Measurements from ENCODE around the gene ATXN7L1. TPM values are rescaled to one million over a fixed set of nuclear protein-coding genes. Genes with fewer than 3 reads are reported as not detected.

The ATXN7L1 gene
- total and polyA plus RNA-seq, 2 donors (not counting 1 experiment from before 2014, with no cell fraction given) = 7.1 to 40.6 TPM

GRCh38 chr7:105731042-105731441 lies 145.4 kb downstream of the ATXN7L1 start:
- no peak for TF ChIP-seq EZH2 (IDR thresholded peaks at IDR 0.05; ENCODE audit: borderline replicate concordance, insufficient read depth, low read depth, low read length, poor library complexity, severe bottlenecking)
- TF ChIP-seq CTCF (IDR thresholded peaks at IDR 0.05) = no peak
- ATAC-seq (ENCODE audit: low read depth) (no peak), DNase-seq (no peak)
- Histone ChIP-seq H4K20me1 (ENCODE audit: control insufficient read depth, insufficient read depth, low read length, poor library complexity, severe bottlenecking) (no peaks in the 10 kb centered on the region), H3K4me1 (ENCODE audit: control insufficient read depth in 2 of 2, insufficient read depth in 2 of 2, low read length in 2 of 2) (no peaks in the 10 kb centered on the region), H3K9ac (ENCODE audit: low read length) (no peak overlapping the region), H3K4me2 (replicated peaks; ENCODE audit: low read depth, low read length, poor library complexity, severe bottlenecking) (no peak overlapping the region), H3K79me2 (ENCODE audit: control insufficient read depth, insufficient read depth, low read length) (no peaks in the 10 kb centered on the region), H3K4me3 (ENCODE audit: control extremely low read depth in 1 of 5, extremely low read depth in 1 of 5, insufficient read depth in 1 of 5, low read depth in 2 of 5, low read length in 4 of 5) (no peak overlapping the region), H3K27me3 (replicated peaks in 1 of 4; ENCODE audit: control extremely low read depth in 1 of 4, control insufficient read depth in 3 of 4, insufficient read depth in 4 of 4, low read length in 3 of 4) (peaks cover 0 to 2% (median 0%) of the 10 kb centered on the region in 4 experiments), H2AFZ (ENCODE audit: insufficient read depth, low read depth, low read length, poor library complexity, severe bottlenecking) (no peak overlapping the region), H3K36me3 (replicated peaks in 1 of 2; ENCODE audit: control extremely low read depth in 1 of 2, control insufficient read depth in 1 of 2, extremely low read depth in 1 of 2, insufficient read depth in 2 of 2, low read length in 1 of 2) (no peaks in the 10 kb centered on the region), H3K9me3 (ENCODE audit: control extremely low read depth in 1 of 3, control insufficient read depth in 2 of 3, insufficient read depth in 1 of 3, low read length in 2 of 3) (no peaks in the 10 kb centered on the region), H3K27ac (ENCODE audit: low read length in 2 of 2) (no peak overlapping the region)
- Mint-ChIP-seq H3K27ac (no peak overlapping the region), H3K4me1 (no peaks in the 10 kb centered on the region), H3K9me3 (ENCODE audit: insufficient read depth) (no peaks in the 10 kb centered on the region), H3K27me3 (no peaks in the 10 kb centered on the region), H3K4me3 (no peak overlapping the region)
- WGBS (ENCODE audit: insufficient coverage) = no CpG with 5 or more reads among the region's 3 CpGs
- intact Hi-C loops (cut with micrococcal nuclease) = no loop called here
- ChIA-PET POLR2A (no interaction called here), CTCF (no interaction called here)

- no peak for TF ChIP-seq CTCF (IDR thresholded peaks at IDR 0.05)
- no peak for TF ChIP-seq EZH2 (IDR thresholded peaks at IDR 0.05; ENCODE audit: borderline replicate concordance, insufficient read depth, low read depth, low read length, poor library complexity, severe bottlenecking)
- no peak overlapping the region for H3K4me2 ChIP-seq (replicated peaks; ENCODE audit: low read depth, low read length, poor library complexity, severe bottlenecking)
- H3K79me2 ChIP-seq (ENCODE audit: control insufficient read depth, insufficient read depth, low read length) = no peaks in the 10 kb centered on the region
- no peak overlapping the region for H3K27ac ChIP-seq (ENCODE audit: low read length in 2 of 2)
- no peak for ATAC-seq (ENCODE audit: low read depth)
- no peak overlapping the region for H3K27ac Mint-ChIP-seq
- POLR2A ChIA-PET = no interaction called here
- H3K4me3 ChIP-seq (ENCODE audit: control extremely low read depth in 1 of 5, extremely low read depth in 1 of 5, insufficient read depth in 1 of 5, low read depth in 2 of 5, low read length in 4 of 5) = no peak overlapping the region
- H4K20me1 ChIP-seq (ENCODE audit: control insufficient read depth, insufficient read depth, low read length, poor library complexity, severe bottlenecking) = no peaks in the 10 kb centered on the region
- no peaks in the 10 kb centered on the region for H3K27me3 ChIP-seq (replicated peaks in 1 of 4; ENCODE audit: control extremely low read depth in 1 of 4, control insufficient read depth in 3 of 4, insufficient read depth in 4 of 4, low read length in 3 of 4)
- no peaks in the 10 kb centered on the region for H3K9me3 ChIP-seq (ENCODE audit: control extremely low read depth in 1 of 3, control insufficient read depth in 2 of 3, insufficient read depth in 1 of 3, low read length in 2 of 3)
- no peaks in the 10 kb centered on the region for H3K27me3 Mint-ChIP-seq
- H3K9me3 Mint-ChIP-seq (ENCODE audit: insufficient read depth) = no peaks in the 10 kb centered on the region
- no CpG with 5 or more reads among the region's 2 CpGs for WGBS (ENCODE audit: insufficient coverage)
- intact Hi-C loops (cut with micrococcal nuclease) = no loop called here
- H3K9ac ChIP-seq (ENCODE audit: low read length) = no peak overlapping the region
- no peaks in the 10 kb centered on the region for H3K4me1 Mint-ChIP-seq
- no peaks in the 10 kb centered on the region for H3K4me1 ChIP-seq (ENCODE audit: control insufficient read depth in 2 of 2, insufficient read depth in 2 of 2, low read length in 2 of 2)
- H3K4me3 Mint-ChIP-seq = no peak overlapping the region
- DNase-seq = no peak
- H3K36me3 ChIP-seq (replicated peaks in 1 of 2; ENCODE audit: control extremely low read depth in 1 of 2, control insufficient read depth in 1 of 2, extremely low read depth in 1 of 2, insufficient read depth in 2 of 2, low read length in 1 of 2) = no peaks in the 10 kb centered on the region
- no peak overlapping the region for H2AFZ ChIP-seq (ENCODE audit: insufficient read depth, low read depth, low read length, poor library complexity, severe bottlenecking)
- CTCF ChIA-PET = interaction anchor here (0.6 kb wide), 1 partner anchor 71 kb away, joined by 3 read pairs; no protein-coding TSS in a partner anchor
Observed at GRCh38 chr7:105728028-105728427, 148.4 kb downstream of the ATXN7L1 start.
